ENCODE measurements around the gene LONP1.

The LONP1 gene

GRCh38 chr19:5669212-5669611, 50.7 kb downstream of the LONP1 start:
- H3K36me3 ChIP-seq (ENCODE audit: control insufficient read depth, low read length) = peaks cover 74% of the 10 kb centered on the region
- no peaks in the 10 kb centered on the region for H3K9me3 ChIP-seq (ENCODE audit: control insufficient read depth, insufficient read depth, low read length)
- 0 out of 2 replicates have a peak, but pooled peaks cover 1% of the 10 kb centered on the region for H4K20me1 ChIP-seq (ENCODE audit: control insufficient read depth, insufficient read depth, low read depth, low read length)
- no peak overlapping the region for H3K4me2 ChIP-seq (ENCODE audit: low read length)
- no peak overlapping the region for H3K27ac ChIP-seq (ENCODE audit: low read depth, low read length)
- no peaks in the 10 kb centered on the region for H3K9me2 ChIP-seq (replicated peaks; ENCODE audit: control insufficient read depth, low read length)
- no peaks in the 10 kb centered on the region for H3F3A ChIP-seq (ENCODE audit: control insufficient read depth, insufficient read depth)
- H3K4me1 ChIP-seq (ENCODE audit: control insufficient read depth, low read length) = no peaks in the 10 kb centered on the region
- no peak overlapping the region for H3K4me3 ChIP-seq (ENCODE audit: low read length)
- no peaks in the 10 kb centered on the region for H3K27me3 ChIP-seq (ENCODE audit: control insufficient read depth, low read length)
- TF ChIP-seq EZH2phosphoT487 (IDR thresholded peaks at IDR 0.05; ENCODE audit: borderline replicate concordance, low read length) = no peak
- no peak for TF ChIP-seq CTCF (IDR thresholded peaks at IDR 0.05; ENCODE audit: low read depth, low read length, poor library complexity, severe bottlenecking)
- no peaks in the 10 kb centered on the region for H3K79me2 ChIP-seq (ENCODE audit: control insufficient read depth, low read length)

GRCh38 chr19:5667751-5668271, 52.1 kb downstream of the LONP1 start:
- Histone ChIP-seq H3K9me3 (ENCODE audit: control insufficient read depth, insufficient read depth, low read length) (no peaks in the 10 kb centered on the region), H3K79me2 (ENCODE audit: control insufficient read depth, low read length) (peaks cover 2% of the 10 kb centered on the region; the same call in 1 of the 2 replicates), H3F3A (ENCODE audit: control insufficient read depth, insufficient read depth) (no peaks in the 10 kb centered on the region), H3K4me3 (ENCODE audit: low read length) (no peak overlapping the region), H4K20me1 (ENCODE audit: control insufficient read depth, insufficient read depth, low read depth, low read length) (0 out of 2 replicates have a peak, but pooled peaks cover 8% of the 10 kb centered on the region), H3K27me3 (ENCODE audit: control insufficient read depth, low read length) (no peaks in the 10 kb centered on the region), H3K4me2 (ENCODE audit: low read length) (no peak overlapping the region), H3K36me3 (ENCODE audit: control insufficient read depth, low read length) (peaks cover 84% of the 10 kb centered on the region), H3K4me1 (ENCODE audit: control insufficient read depth, low read length) (no peaks in the 10 kb centered on the region), H3K27ac (ENCODE audit: low read depth, low read length) (no peak overlapping the region), H3K9me2 (replicated peaks; ENCODE audit: control insufficient read depth, low read length) (no peaks in the 10 kb centered on the region)
- TF ChIP-seq EZH2phosphoT487 (IDR thresholded peaks at IDR 0.05; ENCODE audit: borderline replicate concordance, low read length) (no peak), CTCF (IDR thresholded peaks at IDR 0.05; ENCODE audit: low read depth, low read length, poor library complexity, severe bottlenecking) (no peak)

DNA sequence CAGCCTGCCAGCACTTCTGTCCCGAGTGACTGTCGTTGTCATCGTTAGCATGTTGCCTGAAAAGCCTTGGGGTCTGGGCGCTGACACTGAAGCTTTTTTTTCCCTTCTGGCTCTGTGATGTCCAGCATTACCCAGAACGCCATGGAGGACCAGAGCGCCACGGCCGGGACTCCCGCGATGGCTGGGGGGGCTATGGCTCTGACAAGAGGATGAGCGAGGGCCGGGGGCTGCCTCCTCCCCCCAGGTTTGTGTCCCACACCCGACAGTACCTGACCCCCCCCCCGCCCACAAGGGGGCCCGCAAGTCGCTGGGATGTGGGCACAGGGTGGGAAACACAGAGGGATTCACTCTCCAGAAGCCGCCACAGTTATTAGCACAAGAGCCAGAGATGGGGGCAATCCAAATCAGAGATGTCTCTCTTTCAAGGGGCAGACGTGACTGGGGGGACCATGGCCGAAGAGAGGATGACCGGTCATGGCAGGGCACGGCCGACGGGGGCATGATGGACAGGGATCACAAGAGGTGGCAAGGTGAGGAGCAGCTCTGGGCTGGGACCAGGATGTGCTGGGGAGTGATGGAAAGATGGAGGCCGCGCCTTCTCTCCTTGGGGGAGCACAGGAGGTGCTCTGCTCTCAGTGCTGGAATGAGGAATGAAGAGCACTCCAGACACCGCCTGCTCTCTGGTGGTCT, 52.9 kb downstream of the LONP1 start:
- H3K4me2 ChIP-seq (ENCODE audit: low read length) = no peak overlapping the region
- H3K36me3 ChIP-seq (ENCODE audit: control insufficient read depth, low read length) = peaks cover 88% of the 10 kb centered on the region
- H3K9me3 ChIP-seq (ENCODE audit: control insufficient read depth, insufficient read depth, low read length) = no peaks in the 10 kb centered on the region
- H3F3A ChIP-seq (ENCODE audit: control insufficient read depth, insufficient read depth) = no peaks in the 10 kb centered on the region
- 0 out of 2 replicates have a peak, but pooled peaks cover 8% of the 10 kb centered on the region for H4K20me1 ChIP-seq (ENCODE audit: control insufficient read depth, insufficient read depth, low read depth, low read length)
- no peak overlapping the region for H3K4me3 ChIP-seq (ENCODE audit: low read length)
- H3K4me1 ChIP-seq (ENCODE audit: control insufficient read depth, low read length) = no peaks in the 10 kb centered on the region
- H3K27me3 ChIP-seq (ENCODE audit: control insufficient read depth, low read length) = no peaks in the 10 kb centered on the region
- no peaks in the 10 kb centered on the region for H3K9me2 ChIP-seq (replicated peaks; ENCODE audit: control insufficient read depth, low read length)
- TF ChIP-seq CTCF (IDR thresholded peaks at IDR 0.05; ENCODE audit: low read depth, low read length, poor library complexity, severe bottlenecking) (no peak), EZH2phosphoT487 (IDR thresholded peaks at IDR 0.05; ENCODE audit: borderline replicate concordance, low read length) (no peak)
- no peak overlapping the region for H3K27ac ChIP-seq (ENCODE audit: low read depth, low read length)
- peaks cover 2% of the 10 kb centered on the region; the same call in 1 of the 2 replicates for H3K79me2 ChIP-seq (ENCODE audit: control insufficient read depth, low read length)

All from DOHH2 (cell line).